ENCODE measurements around the gene URB1.

GRCh38 chr21:32336711-32337110 lies 56.1 kb downstream of the URB1 start:
- TF ChIP-seq, protein P1, sequence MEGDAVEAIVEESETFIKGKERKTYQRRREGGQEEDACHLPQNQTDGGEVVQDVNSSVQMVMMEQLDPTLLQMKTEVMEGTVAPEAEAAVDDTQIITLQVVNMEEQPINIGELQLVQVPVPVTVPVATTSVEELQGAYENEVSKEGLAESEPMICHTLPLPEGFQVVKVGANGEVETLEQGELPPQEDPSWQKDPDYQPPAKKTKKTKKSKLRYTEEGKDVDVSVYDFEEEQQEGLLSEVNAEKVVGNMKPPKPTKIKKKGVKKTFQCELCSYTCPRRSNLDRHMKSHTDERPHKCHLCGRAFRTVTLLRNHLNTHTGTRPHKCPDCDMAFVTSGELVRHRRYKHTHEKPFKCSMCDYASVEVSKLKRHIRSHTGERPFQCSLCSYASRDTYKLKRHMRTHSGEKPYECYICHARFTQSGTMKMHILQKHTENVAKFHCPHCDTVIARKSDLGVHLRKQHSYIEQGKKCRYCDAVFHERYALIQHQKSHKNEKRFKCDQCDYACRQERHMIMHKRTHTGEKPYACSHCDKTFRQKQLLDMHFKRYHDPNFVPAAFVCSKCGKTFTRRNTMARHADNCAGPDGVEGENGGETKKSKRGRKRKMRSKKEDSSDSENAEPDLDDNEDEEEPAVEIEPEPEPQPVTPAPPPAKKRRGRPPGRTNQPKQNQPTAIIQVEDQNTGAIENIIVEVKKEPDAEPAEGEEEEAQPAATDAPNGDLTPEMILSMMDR (conservative IDR thresholded peaks at IDR 0.05; ENCODE audit: low read depth in 2 of 2), result no peak
- TF ChIP-seq CREB1 (CRISPR knock-in tag; IDR thresholded peaks at IDR 0.05; ENCODE audit: low read depth) (no peak), ZNF331 (CRISPR knock-in tag; IDR thresholded peaks at IDR 0.05; ENCODE audit: low read depth) (no peak), EZH2 (IDR thresholded peaks at IDR 0.05; ENCODE audit: low read depth, unreplicated experiment) (no peak), POLR2AphosphoS5 (IDR thresholded peaks at IDR 0.05; ENCODE audit: low read depth) (no peak), STAT1 (IDR thresholded peaks at IDR 0.05; ENCODE audit: unreplicated experiment) (no peak), EZH2phosphoT487 (IDR thresholded peaks at IDR 0.05; ENCODE audit: unreplicated experiment) (no peak), REST (IDR thresholded peaks at IDR 0.05; ENCODE audit: unreplicated experiment) (no peak), ZNF114 (CRISPR knock-in tag; IDR thresholded peaks at IDR 0.05) (no peak), NANOG (IDR thresholded peaks at IDR 0.05; ENCODE audit: borderline replicate concordance) (no peak)
- TF ChIP-seq, protein P2, sequence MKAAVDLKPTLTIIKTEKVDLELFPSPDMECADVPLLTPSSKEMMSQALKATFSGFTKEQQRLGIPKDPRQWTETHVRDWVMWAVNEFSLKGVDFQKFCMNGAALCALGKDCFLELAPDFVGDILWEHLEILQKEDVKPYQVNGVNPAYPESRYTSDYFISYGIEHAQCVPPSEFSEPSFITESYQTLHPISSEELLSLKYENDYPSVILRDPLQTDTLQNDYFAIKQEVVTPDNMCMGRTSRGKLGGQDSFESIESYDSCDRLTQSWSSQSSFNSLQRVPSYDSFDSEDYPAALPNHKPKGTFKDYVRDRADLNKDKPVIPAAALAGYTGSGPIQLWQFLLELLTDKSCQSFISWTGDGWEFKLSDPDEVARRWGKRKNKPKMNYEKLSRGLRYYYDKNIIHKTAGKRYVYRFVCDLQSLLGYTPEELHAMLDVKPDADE (IDR thresholded peaks at IDR 0.05), result no peak
